Hematopoietic multipotent progenitor cell treated with erythropoietin and hydrocortisone succinate and interleukin-3 and kit ligand, for 6 days (in vitro differentiated cells): ENCODE results near the gene COG5.

Experiments
- DNase-seq: peaks from one replicate; pipeline ENCODE4 v3.0.0-alpha.2; 2015

The COG5 gene

DNA sequence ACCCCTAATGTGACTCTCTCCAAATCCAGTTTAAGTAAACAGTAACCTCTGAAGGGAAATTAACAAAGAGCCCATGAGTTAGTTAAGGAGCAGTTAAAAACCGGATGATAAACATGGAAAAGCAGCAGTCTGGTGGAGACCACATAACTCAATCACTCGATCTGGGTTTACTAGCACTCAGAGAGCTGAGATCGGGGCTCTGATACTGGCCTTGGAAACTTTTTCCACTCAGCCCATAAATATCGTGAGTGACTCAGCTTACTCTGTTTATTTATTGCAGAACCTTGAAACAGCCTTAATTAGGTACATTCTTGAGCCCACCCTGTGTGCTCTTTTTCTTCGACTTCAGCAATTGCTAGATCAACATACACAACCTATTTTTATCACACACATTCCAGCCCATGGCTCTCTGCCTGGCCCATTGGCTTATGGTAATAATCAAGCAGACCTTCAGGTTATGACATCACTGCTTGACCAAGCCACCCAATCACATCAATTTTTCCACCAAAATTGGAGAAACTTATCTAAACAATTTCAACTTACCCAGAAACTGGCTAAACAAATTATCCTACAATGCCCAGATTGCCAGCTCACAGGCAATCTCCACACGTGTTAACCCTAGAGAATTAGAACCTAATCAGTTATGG lies 176.0 kb downstream of the COG5 start:
- DNase-seq: peak; percentile 67

DNA sequence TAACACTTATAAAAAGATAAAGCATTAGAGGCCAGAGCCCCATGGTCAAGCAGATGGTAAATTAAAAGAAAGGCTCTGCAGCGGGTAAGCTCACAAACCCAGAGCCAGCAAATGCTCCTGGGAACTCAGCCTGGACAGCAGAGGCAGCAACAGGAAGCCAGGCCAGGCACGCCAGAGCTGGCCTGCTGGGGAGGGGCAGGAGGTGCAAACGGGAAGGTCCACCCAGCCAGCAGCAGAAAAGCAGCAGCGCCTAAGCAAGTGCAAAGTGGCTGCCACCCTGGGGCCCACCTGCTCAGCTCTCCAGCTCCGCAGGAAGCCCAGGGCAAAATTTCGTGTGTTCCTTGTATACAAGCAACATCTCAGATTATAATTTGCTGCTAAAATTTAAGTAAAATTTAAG lies 176.6 kb downstream of the COG5 start:
- peak; percentile 52 for DNase-seq

DNA sequence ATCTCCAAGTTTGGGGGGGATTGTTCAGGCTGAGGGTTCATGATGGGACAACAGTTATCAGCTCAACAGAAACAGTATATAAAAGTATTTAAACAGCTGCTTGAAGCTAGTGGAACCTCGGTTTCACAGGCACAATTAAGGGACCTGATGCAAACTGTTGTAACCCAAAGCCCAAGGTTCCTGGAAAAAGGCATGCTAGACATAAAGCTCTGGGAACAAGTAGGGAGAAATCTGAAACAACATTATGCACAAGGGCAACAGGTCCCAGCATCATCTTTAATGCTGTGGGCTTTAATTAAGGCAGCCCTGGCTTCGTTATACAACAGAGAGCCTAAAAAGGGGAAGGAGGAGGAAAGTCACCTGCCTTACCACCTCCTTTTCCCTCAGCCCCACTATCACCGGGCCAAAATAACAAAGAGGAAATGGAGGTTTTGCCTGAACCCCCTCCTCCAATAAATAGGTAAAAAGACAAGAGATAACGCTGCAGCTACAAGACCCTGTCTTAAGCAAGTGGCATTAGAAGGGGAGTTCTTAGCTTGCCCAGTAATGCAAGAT lies 177.1 kb downstream of the COG5 start:
- DNase-seq: no peak

DNA sequence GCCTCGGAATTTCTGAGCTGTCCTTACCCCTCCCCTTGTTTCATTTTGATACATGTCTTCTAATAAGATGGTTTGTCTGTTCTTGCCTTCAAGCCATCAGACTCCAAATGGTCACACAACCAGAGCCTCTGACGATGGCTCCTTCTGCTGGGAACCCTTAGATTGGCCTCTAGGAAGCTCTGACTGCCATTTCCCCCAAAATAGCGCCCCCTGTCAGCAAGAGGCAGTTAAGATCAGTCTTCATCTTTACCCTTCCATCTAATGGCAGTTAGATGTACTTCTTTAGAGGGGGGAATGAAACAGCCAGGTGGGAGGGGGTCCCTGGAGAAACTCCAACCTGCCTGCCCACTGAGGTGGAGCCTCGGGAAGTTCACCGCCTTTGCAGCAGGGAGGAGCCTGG lies 179.7 kb downstream of the COG5 start:
- DNase-seq: peak; percentile 28

DNA sequence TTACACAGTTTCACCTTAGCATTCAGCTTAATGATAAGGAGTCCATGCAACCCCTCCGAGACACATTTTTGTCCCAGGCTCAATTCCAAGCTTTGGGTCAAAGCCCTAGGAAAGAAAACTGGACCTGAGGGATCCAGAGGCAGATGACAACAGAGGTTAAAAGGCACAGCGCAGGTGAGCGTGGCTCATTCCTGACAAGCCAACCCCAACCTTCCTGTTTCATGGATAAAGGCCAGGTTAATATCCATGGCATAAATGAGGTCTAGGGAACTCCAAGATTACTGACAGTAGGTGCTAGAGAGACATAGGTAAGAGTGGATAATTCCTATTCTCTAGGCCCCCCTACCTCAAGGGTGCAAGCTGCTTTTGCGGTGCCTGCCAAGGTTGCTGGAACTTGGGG lies 180.5 kb downstream of the COG5 start:
- no peak for DNase-seq

DNA sequence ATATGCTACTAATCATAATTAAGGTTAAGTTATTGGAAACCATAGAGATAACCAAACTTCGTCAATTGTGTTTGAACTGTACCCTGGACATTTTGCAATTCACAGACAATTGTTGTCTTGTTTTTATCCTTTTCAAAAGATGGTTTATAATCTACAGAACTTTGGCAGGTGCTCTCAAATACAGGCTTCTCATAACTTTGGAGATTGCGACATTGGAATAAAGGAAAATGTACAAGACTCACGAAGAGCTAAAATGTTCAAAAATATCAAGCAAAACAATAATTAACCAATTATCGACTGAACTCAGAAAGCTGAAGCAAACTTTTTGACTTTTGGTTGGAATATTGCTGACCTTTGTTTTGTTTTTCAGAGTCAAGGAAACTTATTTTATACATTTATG lies 182.3 kb downstream of the COG5 start:
- no peak for DNase-seq

DNA sequence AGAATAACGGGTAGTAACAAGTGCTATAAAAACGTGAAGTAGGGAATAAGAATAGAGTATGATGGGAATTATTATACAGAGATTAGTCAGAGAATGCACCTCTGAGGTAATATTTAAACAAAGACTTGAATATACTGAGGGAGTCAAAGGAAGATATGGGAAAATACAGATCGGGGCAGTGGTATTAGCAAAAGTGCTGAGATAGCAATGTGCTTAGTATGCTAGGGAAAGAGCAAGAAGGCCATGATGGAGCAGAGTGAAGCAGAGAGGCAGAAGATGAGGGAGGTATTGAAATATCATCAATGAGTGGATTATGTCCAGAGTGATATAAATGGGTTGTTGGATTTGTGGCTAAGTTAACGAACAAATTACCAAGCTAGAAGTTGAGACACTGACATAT lies 190.4 kb downstream of the COG5 start:
- DNase-seq: no peak

DNA sequence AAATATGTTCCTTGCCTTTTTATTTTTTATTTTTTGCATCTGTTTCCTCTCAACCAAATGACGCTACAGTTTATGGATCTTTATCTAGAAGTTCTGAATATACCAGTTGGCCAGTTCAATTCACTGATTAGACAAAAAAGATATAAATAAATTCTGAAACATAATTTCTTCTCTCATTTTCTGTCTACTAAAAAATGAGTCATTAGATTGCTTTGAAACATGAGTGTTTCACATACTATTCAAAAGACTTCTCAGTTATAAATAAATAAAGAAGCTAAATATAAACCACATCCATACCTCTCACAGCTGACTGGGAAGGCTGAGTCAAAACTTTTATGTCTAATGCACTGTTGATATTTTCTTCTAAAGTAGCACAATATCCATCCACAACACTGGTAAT lies 191.4 kb downstream of the COG5 start:
- no peak for DNase-seq

DNA sequence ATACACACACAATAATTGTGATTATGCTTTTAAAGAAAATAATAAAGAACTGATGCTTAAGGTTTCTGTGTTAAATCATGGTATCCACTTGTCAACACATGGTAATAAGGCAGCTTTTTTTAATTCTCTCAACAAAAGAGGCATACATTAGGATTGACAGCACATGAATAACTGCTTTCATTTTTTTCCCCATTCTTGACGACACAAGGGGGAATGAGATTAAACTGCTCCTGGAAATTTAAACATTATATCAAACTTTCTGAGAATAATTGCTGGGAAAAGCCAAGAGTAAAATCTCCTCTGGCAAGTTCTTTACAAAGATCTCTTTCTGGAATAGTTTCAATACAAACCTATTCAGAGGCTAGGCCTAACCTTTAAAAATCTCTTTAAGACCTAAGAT lies 192.9 kb downstream of the COG5 start:
- no peak for DNase-seq

DNA sequence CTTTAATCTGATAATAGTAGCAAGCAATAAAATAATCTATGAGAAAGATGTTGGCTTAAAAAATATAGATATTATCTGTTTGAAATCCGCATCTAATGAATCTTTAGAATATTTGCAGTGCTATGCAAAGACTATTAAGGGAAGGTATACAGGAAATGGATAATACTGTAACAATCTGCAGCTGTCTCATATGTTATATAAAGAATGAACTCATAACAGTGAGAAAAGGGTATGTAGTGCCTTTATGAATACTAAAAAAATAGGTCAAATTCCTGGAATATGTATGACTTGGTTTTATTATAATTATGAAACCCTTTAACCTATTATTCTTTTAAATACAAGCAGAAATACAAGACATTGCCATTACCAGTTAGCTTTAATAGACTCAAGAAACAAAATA lies 198.9 kb downstream of the COG5 start:
- DNase-seq: no peak

DNA sequence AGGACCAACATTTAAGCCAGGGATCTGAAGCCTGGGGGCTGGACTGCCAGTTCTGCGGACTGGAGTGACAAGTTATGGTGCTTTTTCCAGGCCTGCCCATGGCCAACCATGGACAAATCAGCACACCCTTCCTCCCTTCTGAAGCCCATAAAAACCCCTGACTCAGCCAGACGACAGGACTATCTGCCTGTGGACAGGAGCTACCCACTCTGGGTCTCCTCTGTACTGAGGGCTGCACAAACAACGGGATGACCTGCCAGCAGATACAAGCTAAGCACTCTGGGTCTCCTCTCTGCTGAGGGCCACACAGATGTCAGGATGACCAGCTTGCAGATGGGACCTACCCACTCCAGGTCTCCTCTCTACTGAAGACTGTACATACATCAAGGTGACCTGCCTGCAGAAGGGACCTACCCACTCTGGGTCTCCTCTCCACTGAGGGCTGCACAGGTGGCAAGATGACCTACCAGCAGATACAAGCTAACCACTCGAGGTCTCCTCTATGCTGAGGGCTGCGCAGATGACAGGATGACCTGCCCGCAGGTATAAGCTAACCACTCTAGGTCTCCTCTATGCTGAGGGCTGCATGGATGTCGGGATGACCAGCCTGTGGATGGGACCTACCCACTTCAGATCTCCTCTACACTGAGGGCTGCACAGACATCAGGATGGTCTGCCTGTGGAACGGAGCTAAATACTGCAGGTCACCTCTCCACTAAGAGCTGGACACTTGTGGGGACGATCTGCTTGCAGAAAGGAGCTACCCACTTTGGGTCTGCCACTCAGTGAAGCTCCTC lies 204.0 kb downstream of the COG5 start:
- DNase-seq: no peak

DNA sequence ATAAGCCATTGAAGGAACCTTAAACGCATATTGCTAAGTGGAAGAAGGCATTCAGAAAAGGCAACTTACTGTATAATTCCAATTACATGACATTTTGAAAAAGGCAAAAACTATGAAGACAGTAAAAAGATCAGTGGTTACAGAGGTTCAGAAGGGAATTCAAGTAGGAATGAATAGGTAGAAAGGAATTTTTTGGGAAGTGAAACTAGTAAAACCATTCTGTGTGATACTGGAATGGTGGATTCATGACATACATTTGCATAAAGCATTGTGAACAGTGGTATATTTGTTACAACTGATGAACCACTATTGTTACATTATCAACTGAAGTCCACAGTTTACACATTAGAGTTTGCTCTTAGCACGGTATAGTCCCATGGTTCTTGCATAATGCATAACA lies 208.1 kb downstream of the COG5 start:
- DNase-seq: no peak

DNA sequence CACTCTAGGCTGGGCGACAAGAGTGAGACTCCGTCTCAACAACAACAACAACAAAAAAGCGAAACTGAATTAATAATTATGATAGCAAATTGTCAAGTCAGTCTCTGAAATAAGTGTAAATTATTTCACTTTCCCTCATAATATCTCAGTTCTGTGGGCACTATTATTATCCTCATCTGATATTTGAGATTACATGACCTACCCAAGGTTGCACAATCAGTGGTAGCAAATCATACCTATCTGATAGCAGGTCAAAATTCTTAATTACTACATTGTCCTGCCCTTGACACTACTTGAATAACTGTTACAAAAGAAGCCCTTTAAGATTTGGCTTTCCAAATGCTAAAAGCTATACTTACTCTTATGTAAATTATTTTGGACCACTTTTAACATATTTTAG lies 209.1 kb downstream of the COG5 start:
- no peak for DNase-seq

DNA sequence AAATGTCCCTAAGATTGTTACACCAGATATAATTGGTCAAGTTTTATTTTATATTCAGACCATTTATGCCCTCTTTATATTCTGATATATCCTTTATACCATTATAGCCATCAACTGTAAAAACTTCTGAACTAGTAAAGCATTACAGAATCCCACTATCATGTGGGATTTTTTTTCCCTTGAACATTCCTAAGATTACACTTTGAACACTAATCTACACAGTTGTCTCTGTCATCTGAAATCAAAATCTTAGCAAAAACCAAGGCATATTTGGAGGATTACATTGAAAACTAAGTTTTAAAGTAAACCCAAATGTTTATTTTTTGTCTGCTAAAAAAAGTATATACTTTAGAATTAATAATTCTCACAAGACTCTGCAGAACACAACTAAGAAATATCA lies 210.0 kb downstream of the COG5 start:
- no peak for DNase-seq

DNA sequence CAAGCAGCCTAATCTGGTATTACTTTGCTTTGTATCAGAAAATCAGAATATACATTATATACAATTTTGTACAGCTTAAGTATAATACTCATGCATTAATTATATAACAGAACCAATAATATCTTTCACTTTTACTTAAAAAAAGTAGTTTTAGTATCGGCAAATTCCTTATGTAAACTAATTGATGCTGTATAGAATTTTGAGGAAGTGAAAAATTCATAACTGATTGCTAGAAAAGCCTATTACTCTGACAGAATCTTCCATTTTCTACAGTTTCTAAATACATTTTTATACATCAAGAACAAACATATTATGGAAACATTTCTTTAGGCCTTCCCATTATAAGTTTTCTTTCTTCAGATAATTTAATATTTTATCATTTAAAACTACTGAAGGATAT lies 217.8 kb downstream of the COG5 start:
- no peak for DNase-seq

DNA sequence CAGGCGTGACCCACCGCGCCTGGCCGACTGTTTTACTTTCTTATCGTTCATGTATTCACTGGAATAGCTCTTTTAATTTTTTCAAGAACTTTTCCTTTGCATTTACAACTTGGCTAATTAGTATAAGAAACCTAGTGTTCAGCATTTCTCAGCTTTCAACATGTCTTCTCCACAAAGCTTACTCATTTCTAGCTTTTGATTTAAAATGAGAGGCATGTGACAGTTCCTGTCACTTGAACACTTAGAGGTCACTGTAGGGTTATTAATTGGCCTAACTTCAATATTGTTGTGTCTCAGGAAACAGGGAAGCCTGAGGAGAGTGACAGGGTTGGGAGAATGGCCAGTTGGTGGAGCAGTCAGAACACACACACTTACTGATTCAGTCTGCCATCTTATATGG lies 218.9 kb downstream of the COG5 start:
- DNase-seq: no peak

DNA sequence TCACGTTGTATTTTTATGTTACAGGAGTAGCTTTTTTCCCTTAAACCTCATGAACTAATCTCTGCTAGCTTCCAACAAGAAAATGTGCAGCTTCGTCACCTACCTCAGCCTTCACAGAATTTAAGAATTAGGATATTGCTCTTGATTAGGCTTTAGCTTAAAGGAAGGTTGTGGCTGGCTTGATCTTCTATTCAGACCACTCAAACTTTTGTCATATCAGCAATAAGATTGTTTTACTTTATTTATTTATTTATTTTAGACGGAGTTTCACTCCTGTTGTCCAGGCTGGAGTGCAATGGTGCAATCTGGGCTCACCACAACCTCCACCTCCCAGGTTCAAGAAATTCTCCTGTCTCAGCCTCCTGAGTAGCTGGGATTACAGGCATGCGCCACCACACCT lies 219.4 kb downstream of the COG5 start:
- no peak for DNase-seq

DNA sequence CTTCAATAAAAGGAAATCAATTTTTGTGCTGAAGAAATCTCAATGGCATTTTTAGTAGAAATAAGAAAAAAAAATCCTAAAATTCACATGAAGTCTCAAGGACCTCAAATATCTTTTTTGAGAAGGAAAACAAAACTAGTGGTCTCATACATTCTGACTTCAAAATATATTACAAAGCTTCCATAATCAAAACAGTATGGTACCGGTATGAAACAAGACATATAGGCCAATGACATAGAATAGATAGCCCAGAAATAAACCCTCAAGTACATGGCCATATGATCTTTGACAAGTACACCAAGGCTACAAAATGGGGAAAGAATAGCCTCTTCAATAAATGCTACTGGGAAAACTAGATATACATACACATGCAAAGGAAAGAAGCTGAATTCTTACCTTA lies 225.6 kb downstream of the COG5 start:
- no peak for DNase-seq

DNA sequence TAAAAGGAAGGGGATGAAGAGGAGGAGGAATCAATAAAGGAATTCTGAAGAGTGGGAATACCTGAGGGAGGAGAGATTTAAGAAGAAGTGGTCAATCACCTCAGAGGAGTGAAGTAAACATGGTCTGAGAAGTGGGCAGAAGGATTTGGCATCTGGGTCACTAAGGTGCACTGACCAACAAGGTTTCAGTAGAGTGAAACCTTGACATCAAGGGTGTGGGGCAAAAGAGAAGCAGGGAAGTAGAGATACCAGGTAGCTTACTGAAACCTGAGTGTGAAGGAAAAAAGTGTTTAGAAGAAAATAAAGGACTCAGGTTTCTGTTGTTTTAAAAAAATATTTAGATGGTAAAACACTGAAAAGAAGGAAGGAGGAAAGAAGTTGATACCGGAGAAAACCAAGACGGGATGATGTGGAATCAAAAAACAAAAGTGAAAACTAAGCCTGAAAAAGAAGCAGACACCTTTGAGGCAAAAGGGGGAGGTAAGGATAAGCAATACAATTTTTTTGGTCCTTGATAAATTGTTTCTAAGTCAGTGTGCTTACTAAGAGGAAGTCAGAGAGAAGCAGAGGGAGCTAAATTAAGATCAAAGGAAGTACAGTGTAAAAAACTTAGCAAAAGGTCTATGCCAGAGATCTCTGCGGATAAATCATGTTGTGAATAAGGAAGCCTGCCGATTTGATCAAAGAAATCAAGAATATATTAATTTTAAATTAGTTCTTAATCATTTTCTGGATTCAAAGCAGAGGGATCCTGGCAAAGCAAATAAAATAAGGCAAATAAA lies 231.0 kb downstream of the COG5 start:
- peak; percentile 58 for DNase-seq

DNA sequence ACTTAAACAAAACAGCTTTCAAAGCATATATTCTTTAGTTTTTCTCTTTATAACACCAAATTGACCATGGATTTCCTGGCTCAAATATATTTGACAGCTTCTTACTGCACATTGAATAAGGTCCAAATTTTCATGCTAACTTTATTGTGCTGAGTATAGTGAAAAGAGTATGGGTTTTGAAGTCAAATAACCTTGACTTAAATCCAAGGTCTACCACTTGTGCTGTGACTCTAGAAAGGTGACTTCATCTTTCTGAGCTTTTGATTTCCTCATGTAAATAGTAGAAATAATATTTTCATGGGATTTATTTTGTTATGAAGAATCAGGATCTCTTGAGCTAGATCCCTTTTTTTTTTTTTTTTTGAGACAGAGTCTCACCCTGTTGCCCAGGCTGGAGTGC lies 233.2 kb downstream of the COG5 start:
- no peak for DNase-seq

DNA sequence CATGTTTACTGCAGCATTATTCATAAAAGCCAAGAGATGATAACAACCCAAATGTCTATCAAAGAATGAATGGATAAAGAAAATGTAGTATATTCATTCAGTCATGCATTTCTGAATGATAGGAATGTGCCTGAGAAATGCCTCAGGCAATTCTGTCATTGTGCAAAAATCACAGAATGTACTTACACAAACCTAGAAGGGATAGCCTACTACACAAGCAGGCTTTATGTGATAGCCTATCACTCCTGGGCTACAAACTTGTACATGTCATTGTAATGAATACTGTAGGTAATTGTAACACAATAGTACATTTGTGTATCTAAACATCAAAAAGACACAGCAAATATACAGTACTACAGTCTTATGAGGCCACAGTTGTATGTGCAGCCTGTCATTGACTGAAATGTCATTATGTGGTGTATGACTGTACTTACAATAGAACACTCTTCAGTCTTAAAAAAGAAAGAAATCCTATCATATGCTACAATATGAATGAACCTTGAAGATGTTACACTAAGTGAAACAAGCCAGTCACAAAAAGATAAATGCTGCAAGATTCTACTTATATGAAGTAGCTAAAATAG lies 235.6 kb downstream of the COG5 start:
- no peak for DNase-seq

DNA sequence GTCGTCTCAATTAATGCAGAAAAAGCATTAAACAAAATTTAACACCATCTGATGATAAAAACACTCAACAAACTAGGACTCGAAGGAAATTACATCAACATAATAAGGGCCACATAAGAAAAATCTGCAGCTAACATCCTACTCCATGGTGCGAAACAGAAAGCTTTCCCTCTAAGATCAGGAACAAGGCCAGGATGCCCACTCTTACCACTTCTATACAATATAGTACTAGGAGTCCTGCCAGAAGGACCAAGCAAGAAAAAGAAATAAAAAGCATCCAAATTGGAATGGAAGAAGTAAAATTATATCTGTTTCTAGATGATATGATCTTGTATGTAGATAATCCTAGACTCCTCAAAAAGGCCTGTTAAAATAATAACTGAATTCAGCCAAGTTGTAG lies 237.7 kb downstream of the COG5 start:
- DNase-seq: no peak

DNA sequence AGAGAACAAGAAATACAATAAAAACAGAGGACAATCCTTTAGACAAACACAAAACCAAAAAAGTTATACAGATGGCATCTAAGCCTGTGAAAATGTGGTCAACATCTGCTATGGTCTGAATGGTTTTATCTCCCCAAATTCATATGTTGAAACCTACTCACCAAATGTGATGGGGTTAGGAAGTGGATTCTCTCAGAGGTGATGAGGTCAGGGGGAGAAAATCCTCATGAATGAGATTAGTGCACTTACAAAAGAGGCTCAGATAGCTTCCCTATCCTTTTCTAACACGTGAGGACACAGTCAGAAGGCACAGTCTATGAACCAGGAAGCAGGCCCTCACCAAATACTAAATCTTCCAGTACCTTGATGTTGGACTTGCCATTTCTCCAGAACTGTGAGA lies 241.7 kb downstream of the COG5 start:
- peak; percentile 35 for DNase-seq
